Peyer's patch (tissue), 4 donors: ENCODE data around the gene MRPL17. TPM values are rescaled to one million over a fixed set of nuclear protein-coding genes. Genes with fewer than 3 reads are reported as not detected.
A peak's percentile ranks its signal among the peaks of the same experiment; 100 is the strongest.
"Not testable (repeated sequence)": the region's sequence is repeated elsewhere in the genome, so short reads cannot be mapped to it uniquely, and the experiment has no call there.

Experiments
- DNase-seq, 3 donors: peaks; one replicate each; pipeline ENCODE4 v3.0.0-alpha.2; 2017 to 2019
- H3K27ac ChIP-seq, 4 donors: fragments of 200-600 bp; sonication (generic); one replicate each; pipeline ENCODE4 v1.5.1; 2016 to 2019
- H3K27me3 ChIP-seq, 2 donors: fragments of 200-600 bp; sonication (generic); one replicate each; pipeline ENCODE4 v1.5.1; 2019
- H3K36me3 ChIP-seq, 3 donors: fragments of 200-600 bp; sonication (generic); one replicate each; pipeline ENCODE4 v1.5.1; 2016 to 2019
- H3K4me1 ChIP-seq, 4 donors: fragments of 200-600 bp; sonication (generic); one replicate each; pipeline ENCODE4 v1.5.1; 2016 to 2019
- H3K4me3 ChIP-seq, 4 donors: fragments of 200-600 bp; sonication (generic); 1 replicate in 3 of 4; 2 replicates in 1 of 4; pipeline ENCODE4 v1.5.1; 2016 to 2019; ENCODE audit warnings: mild to moderate bottlenecking in 1 of 4
- H3K9me3 ChIP-seq, 4 donors: fragments of 200-600 bp; sonication (generic); one replicate each; pipeline ENCODE4 v1.5.1; 2016 to 2019; ENCODE audit warnings: mild to moderate bottlenecking in 1 of 4
- POLR2A ChIP-seq, 2 donors: fragments of 450-650 bp; IDR thresholded peaks; one replicate each; pipeline ENCODE4 v1.5.1; 2017; ENCODE audit warnings: antibody characterized with exemption in 2 of 2, mild to moderate bottlenecking in 2 of 2, moderate library complexity in 2 of 2
- total RNA-seq, 4 donors: library from RNA; depleted of rRNA; stranded (reverse); fragments of >200 nt; gene quantifications; one replicate each; pipeline ENCODE4 v1.1.0, GENCODE V29; 2016
- TF ChIP-seq, protein P1 (sequence below), 6 experiments: fragments of 450-650 bp in 4 of 6; fragments of 200-600 bp in 2 of 6; sonication (generic) in 1 of 6; IDR thresholded peaks; one replicate each; pipeline ENCODE4 v1.5.1; 2017 to 2019; ENCODE audit warnings: antibody characterized with exemption in 6 of 6, mild to moderate bottlenecking in 3 of 6, moderate library complexity in 1 of 6

MRPL17 gene
- total RNA-seq, 4 donors from 2014 or later: 6.1 to 20.8 (median 16.6) TPM

DNA sequence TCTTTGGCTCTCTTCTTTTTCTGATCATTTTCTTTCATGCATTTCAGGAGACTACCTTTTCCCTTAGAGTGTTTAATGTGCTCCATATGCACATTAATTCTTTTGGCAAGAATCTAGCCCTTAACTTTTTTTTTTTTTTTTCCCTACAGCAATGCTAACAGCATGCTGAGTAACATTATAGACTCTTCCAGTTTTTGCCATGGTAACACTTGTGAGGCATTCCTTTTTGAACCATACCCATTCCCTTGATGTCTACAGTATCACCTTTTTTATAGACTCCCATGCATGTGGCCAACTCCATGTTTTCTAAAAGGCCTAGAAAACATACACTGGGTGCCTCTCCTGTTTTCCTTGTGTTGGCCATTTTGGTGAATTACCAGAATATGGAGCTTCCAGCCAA lies 2.9 kb upstream of the MRPL17 start:
- Histone ChIP-seq H3K36me3 (no peaks in the 10 kb centered on the region), H3K4me1 (peaks cover 0 to 18% (median 5%) of the 10 kb centered on the region in 4 donors), H3K9me3 (no peaks in the 10 kb centered on the region), H3K4me3 (no peak overlapping the region), H3K27ac (no peak overlapping the region), H3K27me3 (no peaks in the 10 kb centered on the region)
- TF ChIP-seq POLR2A (IDR thresholded peaks at IDR 0.05): no peak
- TF ChIP-seq, protein P1, sequence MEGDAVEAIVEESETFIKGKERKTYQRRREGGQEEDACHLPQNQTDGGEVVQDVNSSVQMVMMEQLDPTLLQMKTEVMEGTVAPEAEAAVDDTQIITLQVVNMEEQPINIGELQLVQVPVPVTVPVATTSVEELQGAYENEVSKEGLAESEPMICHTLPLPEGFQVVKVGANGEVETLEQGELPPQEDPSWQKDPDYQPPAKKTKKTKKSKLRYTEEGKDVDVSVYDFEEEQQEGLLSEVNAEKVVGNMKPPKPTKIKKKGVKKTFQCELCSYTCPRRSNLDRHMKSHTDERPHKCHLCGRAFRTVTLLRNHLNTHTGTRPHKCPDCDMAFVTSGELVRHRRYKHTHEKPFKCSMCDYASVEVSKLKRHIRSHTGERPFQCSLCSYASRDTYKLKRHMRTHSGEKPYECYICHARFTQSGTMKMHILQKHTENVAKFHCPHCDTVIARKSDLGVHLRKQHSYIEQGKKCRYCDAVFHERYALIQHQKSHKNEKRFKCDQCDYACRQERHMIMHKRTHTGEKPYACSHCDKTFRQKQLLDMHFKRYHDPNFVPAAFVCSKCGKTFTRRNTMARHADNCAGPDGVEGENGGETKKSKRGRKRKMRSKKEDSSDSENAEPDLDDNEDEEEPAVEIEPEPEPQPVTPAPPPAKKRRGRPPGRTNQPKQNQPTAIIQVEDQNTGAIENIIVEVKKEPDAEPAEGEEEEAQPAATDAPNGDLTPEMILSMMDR (IDR thresholded peaks at IDR 0.05): no peak
- DNase-seq: no peak

DNA sequence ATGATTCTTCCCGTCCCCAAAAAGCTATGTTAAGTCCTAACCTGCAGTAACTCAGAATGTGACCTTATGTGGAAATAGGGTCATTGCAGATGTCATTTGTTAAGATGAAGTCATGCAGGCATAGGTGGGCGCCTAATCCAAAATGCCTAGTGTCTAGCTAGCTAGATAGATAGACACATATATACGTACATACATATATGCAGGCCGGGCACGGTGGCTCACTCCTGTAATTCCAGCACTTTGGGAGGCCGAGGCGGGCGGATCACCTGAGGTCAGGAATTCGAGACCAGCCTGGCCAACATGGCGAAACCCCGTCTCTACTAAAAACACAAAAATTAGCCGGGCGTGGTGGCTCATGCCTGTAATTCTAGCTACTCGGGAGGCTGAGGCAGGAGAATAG lies 928 bp upstream of the MRPL17 start:
- Histone ChIP-seq H3K27ac (peak overlapping the region; percentile 77 to 88 (median 86)), H3K4me1 (peaks cover 0 to 19% (median 5%) of the 10 kb centered on the region in 4 donors), H3K4me3 (peak overlapping the region in 2 of 4 donors; percentile 86 to 90)
- not testable (repeated sequence) for H3K9me3 ChIP-seq, DNase-seq, H3K36me3 ChIP-seq, H3K27me3 ChIP-seq

- H3K4me1 ChIP-seq: peaks cover 0 to 19% (median 5%) of the 10 kb centered on the region in 4 donors
- TF ChIP-seq, protein P1 (IDR thresholded peaks at IDR 0.05): no peak
- no peak for TF ChIP-seq POLR2A (IDR thresholded peaks at IDR 0.05)
- H3K9me3 ChIP-seq: no peaks in the 10 kb centered on the region
- H3K27ac ChIP-seq: peak overlapping the region; percentile 77 to 88 (median 86)
- no peaks in the 10 kb centered on the region for H3K27me3 ChIP-seq
- peaks cover 0 to 7% (median 0%) of the 10 kb centered on the region in 3 donors for H3K36me3 ChIP-seq
- H3K4me3 ChIP-seq: peak overlapping the region; percentile 58 to 95 (median 88)
- DNase-seq: no peak
Measured at GRCh38 chr11:6682591-6682935, 577 bp downstream of the MRPL17 start.

DNA sequence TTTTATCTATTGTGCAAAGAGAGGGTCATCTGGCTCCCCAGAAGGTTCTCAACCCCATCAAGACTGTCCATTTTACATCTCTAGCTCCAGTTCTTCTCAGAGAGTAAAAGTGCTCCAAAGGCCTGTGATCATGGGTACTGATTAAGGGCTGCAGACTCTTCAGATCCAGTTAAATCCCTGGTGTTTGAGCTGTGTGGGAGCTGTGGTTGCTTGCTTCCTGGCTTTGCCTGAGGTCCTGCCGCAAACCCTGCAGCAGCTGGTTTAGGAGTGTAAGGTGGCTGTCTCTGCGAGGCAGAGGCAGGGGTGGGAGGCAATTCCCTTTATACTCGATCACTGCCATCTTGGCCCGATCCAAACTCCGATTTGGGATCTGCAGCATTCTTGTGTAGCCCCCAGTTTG lies 1.2 kb downstream of the MRPL17 start:
- no peak for DNase-seq
- peak overlapping the region in 3 of 4 donors; percentile 86 to 95 (median 90) for H3K4me3 ChIP-seq
- peaks cover 0 to 7% (median 0%) of the 10 kb centered on the region in 3 donors for H3K36me3 ChIP-seq
- H3K4me1 ChIP-seq: peaks cover 0 to 19% (median 5%) of the 10 kb centered on the region in 4 donors
- TF ChIP-seq, protein P1 (IDR thresholded peaks at IDR 0.05): no peak
- TF ChIP-seq POLR2A (IDR thresholded peaks at IDR 0.05): no peak
- H3K9me3 ChIP-seq: no peaks in the 10 kb centered on the region
- H3K27ac ChIP-seq: peak overlapping the region in 2 of 4 donors; percentile 77 to 88
- H3K27me3 ChIP-seq: no peaks in the 10 kb centered on the region

DNA sequence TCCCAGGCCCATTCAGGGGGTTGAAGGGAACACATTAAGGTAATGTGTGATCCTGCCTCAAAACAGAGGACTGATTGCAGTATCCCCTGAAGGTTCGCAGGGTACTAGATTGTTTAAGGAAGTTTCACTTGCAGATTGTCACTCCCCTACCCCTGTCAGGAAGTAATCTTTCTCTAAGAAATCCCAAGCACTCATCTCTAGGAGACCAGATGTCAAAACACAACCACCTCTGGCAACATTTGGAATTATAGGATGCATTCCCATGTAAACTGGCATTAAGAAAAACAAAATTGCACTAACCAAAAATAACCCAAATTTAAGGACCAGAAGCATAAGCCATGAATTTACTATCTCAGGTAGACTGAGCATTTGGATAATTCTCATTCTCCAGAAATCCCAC lies 1.6 kb downstream of the MRPL17 start:
- TF ChIP-seq, protein P1 (IDR thresholded peaks at IDR 0.05): no peak
- TF ChIP-seq POLR2A (IDR thresholded peaks at IDR 0.05): no peak
- H3K9me3 ChIP-seq: no peaks in the 10 kb centered on the region
- no peak overlapping the region for H3K4me3 ChIP-seq
- no peak for DNase-seq
- H3K36me3 ChIP-seq: peaks cover 0 to 7% (median 0%) of the 10 kb centered on the region in 3 donors
- H3K27me3 ChIP-seq: no peaks in the 10 kb centered on the region
- peaks cover 0 to 19% (median 5%) of the 10 kb centered on the region in 4 donors for H3K4me1 ChIP-seq
- H3K27ac ChIP-seq: no peak overlapping the region

DNA sequence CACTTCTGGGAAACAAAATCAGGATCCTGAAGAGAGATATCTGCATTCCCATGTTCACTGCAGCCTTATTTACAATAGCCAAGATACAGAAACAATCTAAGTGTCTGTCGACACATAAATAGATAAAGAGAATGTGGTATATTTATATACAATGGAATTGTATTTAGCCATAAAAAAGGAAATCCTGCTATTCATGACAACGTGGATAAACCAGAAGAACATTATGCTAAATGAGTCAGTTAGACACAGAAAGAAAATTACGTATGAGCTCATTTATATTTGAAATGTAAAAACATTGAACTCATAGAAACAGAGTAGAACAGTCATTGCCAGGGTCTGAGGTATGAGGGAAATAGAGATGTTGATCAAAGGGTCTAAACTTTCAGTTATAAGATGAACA lies 6.1 kb downstream of the MRPL17 start:
- Histone ChIP-seq H3K9me3 (no peaks in the 10 kb centered on the region), H3K27me3 (no peaks in the 10 kb centered on the region), H3K4me3 (no peak overlapping the region), H3K27ac (no peak overlapping the region), H3K36me3 (peaks cover 0 to 7% (median 0%) of the 10 kb centered on the region in 3 donors), H3K4me1 (peaks cover 0 to 15% (median 2%) of the 10 kb centered on the region in 4 donors)
- TF ChIP-seq POLR2A (IDR thresholded peaks at IDR 0.05): no peak
- TF ChIP-seq, protein P1 (IDR thresholded peaks at IDR 0.05): no peak
- DNase-seq: no peak
